CD4-positive, alpha-beta T cell treated with Interleukin-6 at 100 ng/mL for 8 hours (primary cell): Measurements from ENCODE around the gene ARL6IP6.
A peak's percentile ranks its signal among the peaks of the same experiment; 100 is the strongest.
"Not testable (repeated sequence)": the region's sequence is repeated elsewhere in the genome, so short reads cannot be mapped to it uniquely, and the experiment has no call there.

Experiments used
- DNase-seq: peaks from one replicate; pipeline ENCODE4 v3.0.0-alpha.2; 2020; ENCODE audit warnings: mixed read lengths, low spot score

Gene ARL6IP6

DNA sequence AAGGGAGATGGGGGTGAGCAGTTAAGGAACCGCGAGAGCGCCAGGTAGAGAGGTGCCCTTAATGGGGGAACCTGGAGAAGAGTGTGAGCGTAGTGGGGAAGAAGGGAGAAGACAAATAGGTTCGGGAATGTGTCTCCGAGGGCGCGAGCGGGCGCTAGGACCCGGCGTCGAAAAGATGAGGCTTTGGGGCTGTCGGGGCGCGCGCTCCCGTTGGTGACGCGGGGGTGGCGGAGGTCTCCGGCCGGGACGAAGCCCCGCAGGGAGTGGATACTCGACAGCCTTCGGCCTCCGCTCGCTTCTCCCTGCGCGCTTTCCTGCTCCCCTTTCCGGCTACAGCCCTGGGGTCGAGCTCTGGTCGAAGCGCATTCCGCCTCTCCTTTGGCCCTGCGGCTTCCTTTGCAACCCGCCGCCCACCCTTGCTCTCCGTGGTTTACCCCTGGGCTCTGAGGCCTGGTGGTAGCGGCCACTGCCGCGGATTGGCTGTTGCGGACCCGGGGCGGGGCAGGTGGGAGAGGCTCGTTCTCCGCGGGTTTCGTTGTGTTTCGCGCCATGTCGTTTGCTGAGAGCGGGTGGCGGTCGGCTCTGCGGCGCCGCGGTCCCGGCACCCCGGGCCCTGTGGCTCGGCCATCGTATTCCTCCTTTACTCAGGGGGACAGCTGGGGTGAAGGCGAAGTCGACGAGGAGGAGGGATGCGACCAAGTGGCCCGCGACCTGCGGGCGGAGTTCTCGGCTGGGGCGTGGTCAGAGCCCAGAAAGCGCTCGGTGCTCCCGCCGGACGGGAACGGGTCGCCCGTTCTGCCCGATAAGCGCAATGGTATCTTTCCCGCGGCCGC, at the start of gene ARL6IP6:
TSS of gene ARL6IP6 (plus strand) at position 545 of the 833 bp plus-strand sequence. CDS start at position 550, 5 bp downstream.
- peak; percentile 89 for DNase-seq

DNA sequence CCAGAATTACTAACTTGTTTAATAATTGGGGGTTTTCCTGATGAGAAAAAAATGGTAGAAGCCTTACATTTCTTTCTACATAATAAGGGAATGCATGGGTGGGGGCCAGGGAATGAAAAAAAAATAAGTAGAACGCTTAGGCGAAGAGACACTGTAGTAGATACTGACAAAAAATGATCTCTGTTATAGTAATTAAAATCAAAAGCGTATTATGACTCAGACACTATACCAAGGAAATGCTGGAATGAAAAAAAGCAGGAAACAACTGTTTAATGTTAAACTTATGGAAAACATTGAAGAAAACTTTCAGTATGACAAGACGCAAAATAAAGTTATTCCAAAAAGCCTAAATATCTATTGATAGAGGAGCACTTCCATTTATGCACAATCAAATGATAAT, 44.1 kb upstream of the ARL6IP6 start:
- no peak for DNase-seq

DNA sequence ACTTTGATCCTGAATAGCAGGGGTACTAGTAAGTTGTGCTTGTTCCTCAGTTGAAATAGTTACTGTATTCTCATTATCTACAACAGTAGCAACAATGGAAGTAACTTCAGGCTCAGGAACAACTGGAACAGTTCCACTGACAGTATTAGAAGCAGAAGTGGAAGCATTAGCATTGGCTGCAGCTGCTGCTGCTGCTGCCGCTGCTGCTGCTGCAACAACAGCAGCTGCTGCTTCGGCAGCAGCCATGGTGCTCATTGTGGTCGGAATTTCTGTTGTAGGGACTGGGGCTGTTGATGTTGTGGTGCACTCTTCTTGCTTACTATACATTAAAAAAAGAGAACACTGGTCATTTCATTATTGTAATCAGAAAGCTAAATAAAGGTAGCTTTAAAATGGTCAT, 42.0 kb upstream of the ARL6IP6 start:
- DNase-seq, result no peak

DNA sequence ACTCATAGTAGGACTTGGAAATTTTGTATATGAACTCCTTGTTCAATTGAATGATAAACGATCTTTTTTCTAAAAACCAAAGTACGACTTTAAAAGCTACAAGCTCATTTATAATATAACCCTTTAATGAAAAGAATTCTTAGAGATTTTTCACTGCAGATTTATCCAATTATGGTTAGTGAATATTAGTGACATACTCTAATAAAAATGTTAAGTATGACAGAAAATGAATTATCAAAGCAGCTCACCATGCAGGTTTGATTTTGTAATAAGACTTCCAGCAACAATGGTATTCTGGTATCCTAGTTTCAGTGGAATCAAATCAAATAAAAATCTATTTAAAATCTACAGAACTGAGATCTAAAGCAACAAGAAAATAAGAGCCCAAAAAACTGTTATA, 39.6 kb upstream of the ARL6IP6 start:
- no peak for DNase-seq

DNA sequence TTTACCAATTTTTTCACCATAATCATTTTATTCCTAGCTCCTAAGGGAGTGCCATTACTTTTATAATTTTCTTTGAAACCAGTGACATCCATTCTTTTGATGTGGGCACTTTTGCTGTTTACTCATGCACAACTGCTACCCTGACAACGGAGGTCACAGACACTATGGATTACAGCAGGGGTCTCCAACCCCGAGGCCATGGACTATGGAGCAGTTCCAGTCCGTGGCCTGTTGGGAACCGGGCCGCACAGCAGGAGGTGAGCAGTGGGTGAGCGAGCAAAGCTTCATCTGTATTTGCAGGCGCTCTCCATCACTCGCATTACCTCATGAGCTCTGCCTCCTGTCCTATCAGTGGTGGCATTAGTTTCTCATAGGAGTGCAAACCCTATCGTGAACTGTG, 35.8 kb upstream of the ARL6IP6 start:
- DNase-seq, result no peak

DNA sequence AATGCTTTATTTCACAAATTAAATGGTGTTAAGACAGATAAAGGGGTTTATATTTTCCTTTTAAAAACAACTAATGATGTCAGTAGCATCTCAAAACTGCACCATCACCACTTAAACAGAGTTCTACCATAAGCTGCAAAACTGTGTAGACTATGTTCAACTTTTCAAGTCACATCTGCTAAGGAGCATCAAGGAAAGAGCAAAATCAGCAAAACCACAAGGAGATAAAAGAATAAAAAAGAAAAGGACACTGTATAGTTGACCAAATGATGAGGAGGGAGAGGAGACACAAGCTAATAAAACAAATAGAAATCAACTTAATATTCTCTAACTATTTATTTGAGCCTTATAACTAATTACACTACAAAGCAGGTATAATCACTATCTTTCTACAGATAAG, 35.0 kb upstream of the ARL6IP6 start:
- no peak for DNase-seq

DNA sequence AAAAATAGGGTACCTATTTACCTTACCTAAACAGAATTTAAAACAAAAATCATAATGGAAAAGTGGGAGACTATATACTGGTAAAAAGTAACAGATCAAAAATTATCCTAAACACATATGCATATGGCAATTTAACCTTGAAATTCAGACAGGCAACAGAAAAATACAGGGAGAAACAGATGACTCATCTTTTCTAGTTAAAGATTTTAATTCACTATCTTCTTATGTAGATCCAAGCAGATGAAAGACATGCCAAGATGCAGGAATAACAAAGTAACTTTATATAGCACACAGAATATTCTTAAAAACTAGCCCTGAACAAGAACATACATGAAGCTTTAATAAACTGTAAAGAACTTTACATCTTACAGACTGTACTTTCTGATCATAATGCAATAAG, 32.1 kb upstream of the ARL6IP6 start:
- no peak for DNase-seq

DNA sequence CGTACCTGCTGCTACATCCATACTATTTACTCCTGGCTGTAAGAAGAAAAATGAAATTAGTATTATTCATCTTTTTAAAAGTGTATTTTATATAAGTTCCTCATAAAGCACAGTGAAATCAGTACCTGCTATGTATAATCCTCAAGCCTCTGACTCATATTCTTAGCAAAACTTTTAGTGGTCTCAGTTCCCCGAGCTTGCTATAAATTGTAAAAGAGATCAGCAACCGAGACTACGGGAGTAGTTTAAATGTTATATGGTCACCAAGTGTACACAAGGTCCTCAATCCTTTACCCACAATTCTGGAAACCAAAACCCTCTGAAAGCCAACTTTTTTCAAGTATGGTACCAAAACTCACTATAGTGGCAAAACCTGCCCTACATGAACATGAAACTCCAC, 25.4 kb upstream of the ARL6IP6 start:
- DNase-seq, result no peak

DNA sequence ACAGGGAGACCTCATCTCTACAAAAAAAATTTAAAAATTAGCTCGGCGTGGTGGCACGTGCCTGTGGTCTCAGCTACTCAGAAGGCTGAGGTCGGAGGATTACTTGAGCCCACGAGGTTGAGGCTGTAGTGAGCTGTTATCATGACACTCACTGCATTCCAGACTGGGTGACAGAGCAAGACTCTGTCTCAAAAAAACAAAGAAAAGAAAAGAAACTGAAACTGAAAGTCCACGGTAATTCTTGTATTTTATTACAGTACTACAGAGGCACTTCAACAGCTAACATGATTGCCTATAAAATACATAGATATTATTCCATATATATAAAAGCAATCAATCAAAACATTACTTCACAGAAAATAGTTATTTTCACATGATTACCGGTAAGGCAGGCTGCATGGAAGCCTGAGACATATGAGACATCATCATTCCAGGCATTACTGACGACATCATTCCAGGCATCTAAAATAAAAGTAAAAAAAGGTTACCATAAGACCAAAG, 24.2 kb upstream of the ARL6IP6 start:
- peak; percentile 11 for DNase-seq

DNA sequence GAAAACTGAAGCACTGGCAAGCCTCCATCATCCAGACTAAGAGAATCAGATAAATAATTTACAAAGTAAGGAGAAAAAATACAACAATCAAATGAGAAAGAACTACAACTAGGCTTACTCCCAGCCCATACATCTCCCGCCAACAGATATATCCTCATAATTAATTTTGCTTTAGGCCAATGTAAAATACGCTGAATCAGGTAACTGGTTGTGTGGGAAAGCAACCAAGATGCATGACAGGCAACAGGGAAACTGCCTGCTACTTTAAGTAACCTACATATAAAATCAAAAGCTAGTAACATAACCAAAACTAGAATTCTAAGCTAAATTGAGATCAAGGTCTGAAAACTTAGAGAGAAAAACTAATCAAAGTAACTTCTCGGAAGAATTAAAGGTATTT, 22.7 kb upstream of the ARL6IP6 start:
- no peak for DNase-seq

DNA sequence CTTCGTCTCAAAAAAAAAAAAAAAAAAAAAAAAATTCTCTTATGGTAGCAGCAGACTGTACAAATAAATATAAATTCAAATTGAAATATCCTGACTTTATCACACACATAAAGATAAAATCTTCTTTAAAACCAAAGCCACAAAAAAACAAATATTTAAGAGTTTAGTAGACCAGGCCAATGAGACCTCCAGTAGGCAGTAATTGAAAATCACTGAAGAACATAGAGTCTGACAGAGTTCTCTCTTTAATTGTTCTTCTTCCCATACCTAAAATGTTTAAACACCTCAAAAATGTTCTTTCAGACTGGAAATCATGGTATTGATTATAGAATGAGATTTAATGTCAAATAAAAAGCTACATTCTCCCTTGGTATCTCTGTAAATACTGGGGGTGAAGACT, 21.9 kb upstream of the ARL6IP6 start:
- no peak for DNase-seq

DNA sequence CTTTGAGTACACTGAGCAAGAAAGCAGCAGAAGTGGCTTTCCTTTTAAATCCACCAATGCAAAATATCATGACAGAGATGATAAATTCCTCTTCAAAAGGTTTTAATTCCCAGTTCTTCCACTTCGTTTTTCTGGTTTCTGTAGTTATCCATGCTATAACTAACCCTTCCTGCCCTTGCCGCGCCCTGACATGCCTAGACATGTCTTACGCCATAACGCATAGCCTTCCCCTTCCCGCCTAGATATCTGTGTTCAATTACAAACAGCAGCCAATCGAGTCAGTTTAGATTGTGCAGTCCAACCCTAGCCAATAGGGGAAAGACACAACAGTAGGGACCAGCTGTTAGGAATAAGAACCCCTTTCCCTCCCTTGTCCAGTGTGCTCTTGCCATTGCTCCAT, 17.2 kb upstream of the ARL6IP6 start:
- DNase-seq, result no peak

DNA sequence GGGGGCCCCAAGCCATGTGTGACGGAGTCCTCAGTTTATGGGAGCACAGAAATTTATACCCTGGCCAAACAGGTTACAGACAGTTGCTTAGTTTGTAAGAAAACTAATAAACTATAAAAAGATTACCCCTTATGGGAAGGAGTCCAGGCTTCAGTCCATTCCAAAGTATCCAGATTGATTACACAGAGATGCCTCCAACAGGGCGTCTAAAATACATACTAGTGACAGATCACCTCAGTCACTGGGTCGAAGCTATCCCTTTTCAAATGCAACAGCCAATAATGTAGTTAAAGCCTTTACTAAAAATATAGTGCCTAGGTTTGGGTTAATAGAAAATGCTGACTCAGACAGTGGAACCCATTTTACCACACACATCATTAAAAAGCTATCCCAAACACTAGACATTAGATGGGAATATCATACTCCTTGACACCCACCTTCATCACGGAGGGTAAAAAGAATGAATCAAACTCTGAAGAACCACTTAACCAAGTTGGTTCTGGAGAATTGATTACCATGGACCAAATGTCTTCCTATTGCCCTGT, 11.9 kb upstream of the ARL6IP6 start:
- DNase-seq, result no peak

DNA sequence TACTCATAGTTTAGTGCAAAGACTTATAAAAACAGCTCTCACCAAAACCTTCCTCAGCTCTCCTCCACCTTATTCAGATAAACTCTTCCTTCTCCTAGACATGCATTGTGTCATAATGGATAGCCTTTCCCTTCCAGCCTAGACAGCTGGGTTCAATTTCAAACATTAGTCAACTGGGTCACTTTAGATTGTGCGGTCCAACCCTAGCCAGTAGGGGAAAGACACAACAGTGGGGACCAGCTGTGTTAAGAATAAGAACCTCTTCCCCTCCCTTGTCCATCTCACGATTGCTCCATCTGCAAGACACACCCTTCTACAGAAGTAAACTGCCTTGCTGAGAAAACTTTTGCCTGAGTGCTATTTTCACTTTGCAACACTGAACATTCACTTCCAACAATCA, 9.7 kb upstream of the ARL6IP6 start:
- no peak for DNase-seq

DNA sequence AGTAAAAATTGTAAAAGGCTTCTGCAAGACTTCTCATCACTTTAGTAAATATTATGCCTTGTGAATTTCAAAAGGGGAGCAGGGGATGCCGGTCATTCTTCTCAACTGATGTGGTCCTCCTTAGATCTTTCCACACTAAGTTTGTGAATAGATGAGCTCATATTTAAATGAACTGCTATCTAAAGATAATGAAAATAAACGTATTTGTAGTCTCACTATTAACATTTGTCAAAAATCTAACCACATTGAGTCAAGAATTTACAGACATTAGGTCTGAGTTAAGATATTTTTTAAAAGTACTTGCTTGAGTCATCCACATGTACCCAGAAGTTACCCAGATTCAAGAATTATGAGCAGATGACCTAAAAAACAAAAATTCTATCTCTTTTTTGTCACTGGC, 7.7 kb upstream of the ARL6IP6 start:
- no peak for DNase-seq

DNA sequence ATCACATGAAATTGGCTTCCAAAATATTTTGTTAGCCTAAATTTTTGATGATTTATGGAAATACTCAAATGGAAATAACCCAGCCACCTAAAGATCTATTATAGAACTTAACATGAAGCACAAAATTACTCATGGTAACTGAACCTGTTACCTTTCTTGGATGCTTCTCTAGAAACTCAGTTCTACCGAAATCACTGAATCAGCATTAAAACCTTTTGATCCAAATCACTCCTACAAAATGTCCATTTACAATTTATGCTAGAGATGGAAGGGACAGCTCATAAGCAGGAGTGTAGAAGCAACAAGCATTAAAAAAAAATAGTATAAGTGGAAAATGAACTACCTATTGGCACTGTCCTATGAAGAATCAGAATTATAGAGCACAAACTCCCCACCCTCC, 3.3 kb upstream of the ARL6IP6 start:
- no peak for DNase-seq

DNA sequence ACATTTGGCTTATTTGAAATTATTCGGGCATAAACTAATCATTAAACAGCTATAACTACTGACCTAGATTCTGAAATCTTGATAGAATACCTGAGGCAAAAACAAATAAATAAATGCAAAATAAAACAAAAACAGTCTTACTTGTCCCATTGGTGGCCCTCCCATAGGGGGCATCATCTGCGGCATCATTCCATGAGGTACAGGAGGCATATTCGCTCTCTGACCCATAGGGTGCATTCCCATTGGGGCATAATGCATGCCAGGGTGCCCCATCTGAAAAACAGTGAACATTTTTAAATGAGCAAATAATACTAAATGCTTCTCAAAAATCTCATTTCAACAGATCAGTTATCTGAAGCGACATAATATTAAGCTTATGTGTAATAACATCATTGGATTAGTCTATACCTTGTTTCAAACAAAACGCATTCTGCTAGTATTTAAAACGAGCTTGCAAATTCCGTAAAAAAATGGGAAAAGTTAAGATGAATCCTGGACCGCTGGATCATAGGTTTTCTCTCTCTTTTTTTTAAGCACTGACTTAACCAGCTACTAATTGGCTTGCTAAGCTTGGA, 2.5 kb upstream of the ARL6IP6 start:
- no peak for DNase-seq

DNA sequence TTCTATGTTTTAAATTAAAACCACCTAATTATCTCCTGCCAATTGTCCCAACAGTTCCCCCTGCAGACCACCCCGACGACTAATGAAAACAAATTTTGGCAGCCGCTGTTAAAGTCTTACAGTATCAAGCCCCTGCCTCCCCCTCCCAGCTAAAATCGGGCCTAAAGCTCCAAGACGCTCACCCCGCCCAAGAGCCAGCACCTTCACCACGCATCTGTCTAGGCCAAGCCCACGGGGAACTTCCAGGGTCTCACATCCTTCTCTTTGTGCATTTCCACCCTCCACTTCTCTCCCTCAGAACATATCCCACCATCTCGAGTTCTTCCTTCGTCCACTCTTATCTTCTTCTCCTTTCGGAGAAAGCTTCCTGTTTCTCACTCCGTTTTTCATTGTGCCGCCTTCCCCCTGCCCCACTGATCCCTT, 1.6 kb upstream of the ARL6IP6 start:
- peak; percentile 6 for DNase-seq

DNA sequence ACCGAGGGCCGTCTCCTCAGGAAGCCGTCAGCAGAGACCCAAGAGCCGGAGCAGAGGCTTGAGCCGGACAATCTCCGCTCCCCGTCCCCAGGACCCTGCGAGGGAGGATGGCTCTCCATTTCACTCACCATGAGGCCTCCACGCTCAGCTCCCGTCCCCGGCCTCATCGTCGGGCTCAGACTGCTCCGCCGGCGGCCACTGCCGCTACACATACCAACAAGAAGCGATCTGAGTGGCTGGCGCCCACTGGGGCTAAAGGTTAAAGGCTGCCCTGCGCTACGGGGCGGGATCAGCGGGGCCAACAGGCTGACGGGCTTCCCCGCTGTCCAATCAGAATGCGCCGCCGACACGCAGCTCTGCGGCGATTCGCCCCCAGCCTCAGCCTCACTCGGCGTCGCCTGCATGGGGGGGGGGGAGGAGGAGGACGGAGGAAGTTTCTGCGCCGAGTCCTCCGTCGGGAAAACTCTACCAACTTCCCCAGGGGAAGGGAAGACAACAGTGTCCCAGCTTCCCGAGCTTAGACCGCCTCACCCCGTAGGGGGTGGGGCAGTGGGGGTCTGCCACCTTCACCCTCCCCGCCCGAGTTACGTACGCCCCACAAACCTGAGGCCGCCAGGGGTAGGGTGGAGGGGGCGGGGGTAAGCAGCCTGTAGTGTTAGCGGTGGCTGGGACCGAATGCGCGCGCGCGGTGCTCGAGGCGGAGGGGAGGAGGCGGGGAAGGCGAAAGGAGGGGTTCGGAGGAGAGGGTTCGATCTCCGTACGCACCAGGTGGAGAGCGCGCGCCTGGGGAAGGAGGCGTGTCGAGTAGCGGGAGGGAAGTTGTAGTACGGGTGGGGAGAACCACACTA, 968 bp upstream of the ARL6IP6 start, which contains the start of gene PRPF40A:
TSS of gene PRPF40A (minus strand) at position 234 of the 848 bp plus-strand sequence. CDS start at position 212, 22 bp downstream.
- peak; percentile 99 for DNase-seq

DNA sequence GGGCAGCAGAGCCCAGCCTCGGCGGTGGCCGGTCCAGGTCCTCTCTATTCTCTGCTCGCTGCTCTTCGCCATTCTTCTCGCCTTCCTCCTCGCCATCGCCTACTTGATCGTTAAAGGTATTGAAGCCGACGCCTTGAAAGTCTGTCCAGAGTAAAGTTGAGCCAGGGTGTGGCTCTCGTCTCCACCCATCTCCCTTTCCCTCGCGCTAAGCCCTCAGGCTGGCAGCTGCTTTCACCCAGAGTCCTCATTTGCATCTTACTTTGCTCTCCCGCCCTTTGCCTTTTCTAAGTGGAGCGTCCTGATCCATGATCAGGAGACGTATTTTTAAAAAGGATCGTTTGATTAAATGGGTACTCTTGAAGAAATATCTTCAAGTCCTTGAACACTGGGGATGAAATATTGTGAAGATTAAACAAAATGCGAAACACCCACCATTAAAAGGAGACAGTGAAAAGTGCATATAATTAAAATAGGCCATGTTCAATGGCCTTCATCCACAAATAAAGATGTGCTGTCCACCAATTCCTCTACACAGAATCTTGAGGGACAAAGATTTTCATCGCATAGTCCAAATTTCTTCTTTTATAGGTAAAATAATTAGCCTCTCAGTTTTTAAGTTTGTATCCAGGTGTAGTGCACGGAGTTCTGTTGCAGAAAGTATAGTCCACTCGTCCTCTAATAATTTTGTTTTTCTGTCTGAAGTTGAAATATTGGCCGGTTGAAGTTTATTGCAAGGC, 657 bp downstream of the ARL6IP6 start:
- DNase-seq, result no peak

DNA sequence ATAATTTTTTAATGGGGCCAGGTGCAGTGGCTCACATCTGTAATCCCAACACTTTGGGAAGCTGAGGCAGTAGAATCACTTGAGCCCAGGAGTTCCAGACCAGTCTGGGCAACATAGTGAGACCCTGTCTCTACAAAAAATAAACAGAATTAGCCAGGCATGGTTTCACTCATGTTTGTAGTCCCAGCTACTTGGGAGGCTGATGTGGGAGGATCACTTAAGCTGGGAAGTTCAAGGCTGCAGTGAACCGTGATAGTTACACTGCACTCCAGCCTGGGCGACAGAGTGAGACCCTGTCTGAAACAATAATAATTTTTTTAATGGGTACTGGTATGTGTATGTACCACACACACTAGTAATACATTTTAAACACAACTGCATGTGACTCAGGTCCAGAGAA, 2.4 kb downstream of the ARL6IP6 start:
- no peak for DNase-seq

DNA sequence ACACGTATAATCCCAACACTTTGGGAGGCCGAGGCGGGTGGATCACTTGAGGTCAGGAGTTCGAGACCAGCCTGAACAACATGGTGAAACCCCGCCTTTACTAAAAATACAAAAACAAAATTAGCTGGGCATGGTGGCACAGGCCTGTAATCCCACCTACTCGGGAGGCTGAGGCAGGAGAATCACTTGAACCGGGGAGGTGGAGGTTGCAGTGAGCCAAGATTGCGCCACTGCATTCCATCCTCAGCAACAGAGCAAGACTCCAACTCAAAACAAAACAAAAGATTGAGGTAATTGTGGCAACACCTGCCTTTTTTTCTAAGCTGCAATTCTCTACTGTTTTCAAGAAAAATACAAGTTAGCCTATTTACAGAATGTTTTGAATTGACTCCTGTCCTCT, 4.2 kb downstream of the ARL6IP6 start:
- DNase-seq, result not testable (repeated sequence)
